ENCODE data around the gene ALDOB. TPM values are rescaled to one million over a fixed set of nuclear protein-coding genes. Genes with fewer than 3 reads are reported as not detected.

Gene ALDOB
- total and polyA plus RNA-seq, 2 donors (not counting 3 experiments of a cell fraction or from before 2014, with no cell fraction given), result not detected

DNA sequence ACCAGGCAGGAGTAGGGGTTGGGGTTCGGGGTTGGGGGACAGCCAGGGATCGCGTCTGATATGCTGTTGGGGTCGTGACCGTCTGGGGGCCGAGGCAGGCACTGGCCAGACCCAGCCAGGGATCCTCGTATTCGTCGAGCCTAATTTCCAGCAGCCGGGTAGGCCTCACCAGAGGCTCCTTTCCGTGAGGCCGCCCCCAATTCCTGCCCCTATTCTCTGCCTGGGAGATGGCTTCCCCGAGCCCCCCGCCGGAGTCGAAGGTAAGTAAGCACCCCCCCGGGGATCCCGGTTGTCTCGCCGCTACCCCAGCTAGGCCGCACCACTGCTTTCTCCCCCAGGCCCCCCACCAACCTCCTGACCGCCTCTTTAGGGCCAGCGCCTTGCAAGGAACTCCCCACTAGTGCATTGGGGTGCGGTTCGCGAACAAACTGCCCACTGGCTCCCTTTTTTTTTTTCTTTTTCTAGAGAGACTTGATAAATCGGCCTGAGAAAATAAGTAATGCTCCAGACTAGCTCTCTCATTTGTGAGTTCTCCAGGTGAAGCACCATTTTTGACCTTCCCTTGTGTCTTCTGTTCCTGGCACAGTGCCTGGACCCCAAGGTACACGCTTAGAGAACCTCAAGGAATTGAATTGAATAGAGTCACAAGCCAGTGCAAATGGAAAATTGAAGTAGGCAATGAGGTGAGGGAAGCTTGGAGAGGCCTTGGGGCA, 36.5 kb downstream of the ALDOB start:
- POLR2A ChIA-PET, result interaction anchor here (0.8 to 1.3 kb wide), 5 partner anchors 10 to 305 kb away, joined by 3 to 8 read pairs (median 5); partner anchors contain the start of gene RNF20

More for the DNA sequence above, 36.5 kb downstream of the ALDOB start:
- H3K9me1 ChIP-seq (replicated peaks; ENCODE audit: control insufficient read depth, extremely low read depth, insufficient read depth, low read length), result no peaks in the 10 kb centered on the region
- CTCF ChIA-PET, result interaction anchor here (0.6 to 2.2 kb wide), 8 partner anchors 11 to 1074 kb away, joined by 3 to 22 read pairs (median 3); no protein-coding TSS in a partner anchor
- H3K27ac ChIP-seq (ENCODE audit: insufficient read depth, low read depth, low read length), result peak overlapping the region; percentile 61
- peak overlapping the region; percentile 74 for H3K9ac ChIP-seq (replicated peaks; ENCODE audit: extremely low read depth, insufficient read depth, low read length)
- peak; percentile 12 for FAIRE-seq
- no peaks in the 10 kb centered on the region for H4K20me1 ChIP-seq (replicated peaks; ENCODE audit: control insufficient read depth, extremely low read depth, insufficient read depth, low read length)
- BruUV-seq (replicated peaks), result TSS peak; percentile 20
- H3K4me1 ChIP-seq (ENCODE audit: control insufficient read depth, extremely low read depth, insufficient read depth, low read length), result peaks cover 26% of the 10 kb centered on the region
- peaks cover 70% of the 10 kb centered on the region for H3K79me2 ChIP-seq (ENCODE audit: control insufficient read depth, insufficient read depth, low read length)
- H3K36me3 ChIP-seq (ENCODE audit: control insufficient read depth in 2 of 2, extremely low read depth in 1 of 2, insufficient read depth in 2 of 2, low read length in 2 of 2), result peaks cover 10 to 13% of the 10 kb centered on the region in 2 experiments
- H3K9me3 ChIP-seq (replicated peaks; ENCODE audit: control insufficient read depth, insufficient read depth, low read length), result no peaks in the 10 kb centered on the region
- peak overlapping the region; percentile 89 for H3K4me2 ChIP-seq (ENCODE audit: insufficient read depth, low read length)
- DNase-seq (ENCODE audit: low read depth, low spot score), result peak; percentile 32
- peak overlapping the region; percentile 66 for H2AFZ ChIP-seq (ENCODE audit: low read depth, low read length)
- intact Hi-C loops (cut with micrococcal nuclease) (loop anchor here (1.0 to 5.0 kb wide), 6 partner anchors 11 to 1576 kb away; partner anchors contain the start of genes MSANTD3 and RNF20), dilution Hi-C loops (cut with MboI; ENCODE audit: extremely low pct_ligation_motif_present, low sequenced_read_pairs) (no loop called here)
- peak overlapping the region; percentile 66 to 86 (median 74) for H3K4me3 ChIP-seq (replicated peaks in 1 of 3; ENCODE audit: insufficient read depth in 1 of 3, low read depth in 1 of 3, low read length in 3 of 3)
- no peaks in the 10 kb centered on the region for H3K27me3 ChIP-seq (ENCODE audit: control insufficient read depth in 2 of 2, insufficient read depth in 2 of 2, low read length in 2 of 2)
- TF ChIP-seq MYC (IDR thresholded peaks at IDR 0.05; ENCODE audit: low read depth, low read length) (no peak), GATA2 (IDR thresholded peaks at IDR 0.05; ENCODE audit: insufficient read depth, insufficient read length, low read depth, low read length) (no peak), FOS (IDR thresholded peaks at IDR 0.05; ENCODE audit: borderline replicate concordance, insufficient read depth, low read length) (no peak), POLR2AphosphoS5 (IDR thresholded peaks at IDR 0.05; ENCODE audit: insufficient read depth, low read depth, low read length) (no peak), JUN (IDR thresholded peaks at IDR 0.05; ENCODE audit: borderline replicate concordance, insufficient read depth, insufficient read length, low read depth) (no peak), POLR2A (IDR thresholded peaks at IDR 0.05; ENCODE audit: low read depth, low read length) (no peak), CTCF (IDR thresholded peaks at IDR 0.05; ENCODE audit: extremely low read depth in 1 of 2, insufficient read depth in 1 of 2, low read depth in 1 of 2, low read length in 2 of 2) (no peak), EZH2 (IDR thresholded peaks at IDR 0.05; ENCODE audit: borderline replicate concordance, low read depth, low read length, severe bottlenecking) (no peak)
- TF ChIP-seq, protein P1, sequence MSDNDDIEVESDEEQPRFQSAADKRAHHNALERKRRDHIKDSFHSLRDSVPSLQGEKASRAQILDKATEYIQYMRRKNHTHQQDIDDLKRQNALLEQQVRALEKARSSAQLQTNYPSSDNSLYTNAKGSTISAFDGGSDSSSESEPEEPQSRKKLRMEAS (IDR thresholded peaks at IDR 0.05; ENCODE audit: insufficient read depth, insufficient read length), result no peak
